ENCODE results near the gene GAS6.

GRCh38 chr13:113886561-113887112 lies 22.8 kb upstream of the GAS6 start:
- TF ChIP-seq CTCF (conservative IDR thresholded peaks at IDR 0.05 in 1 of 2, IDR thresholded peaks at IDR 0.05 in 1 of 2; ENCODE audit: low read depth in 1 of 2, low read length in 2 of 2) (no peak), EZH2 (IDR thresholded peaks at IDR 0.05; ENCODE audit: low read length, missing control alignments) (no peak)
